ENCODE data around the gene ELOVL7.
"Not testable (repeated sequence)": the region's sequence is repeated elsewhere in the genome, so short reads cannot be mapped to it uniquely, and the experiment has no call there.

Gene ELOVL7

GRCh38 chr5:60727033-60727679 lies 116.9 kb downstream of the ELOVL7 start:
- TF ChIP-seq, protein P1, sequence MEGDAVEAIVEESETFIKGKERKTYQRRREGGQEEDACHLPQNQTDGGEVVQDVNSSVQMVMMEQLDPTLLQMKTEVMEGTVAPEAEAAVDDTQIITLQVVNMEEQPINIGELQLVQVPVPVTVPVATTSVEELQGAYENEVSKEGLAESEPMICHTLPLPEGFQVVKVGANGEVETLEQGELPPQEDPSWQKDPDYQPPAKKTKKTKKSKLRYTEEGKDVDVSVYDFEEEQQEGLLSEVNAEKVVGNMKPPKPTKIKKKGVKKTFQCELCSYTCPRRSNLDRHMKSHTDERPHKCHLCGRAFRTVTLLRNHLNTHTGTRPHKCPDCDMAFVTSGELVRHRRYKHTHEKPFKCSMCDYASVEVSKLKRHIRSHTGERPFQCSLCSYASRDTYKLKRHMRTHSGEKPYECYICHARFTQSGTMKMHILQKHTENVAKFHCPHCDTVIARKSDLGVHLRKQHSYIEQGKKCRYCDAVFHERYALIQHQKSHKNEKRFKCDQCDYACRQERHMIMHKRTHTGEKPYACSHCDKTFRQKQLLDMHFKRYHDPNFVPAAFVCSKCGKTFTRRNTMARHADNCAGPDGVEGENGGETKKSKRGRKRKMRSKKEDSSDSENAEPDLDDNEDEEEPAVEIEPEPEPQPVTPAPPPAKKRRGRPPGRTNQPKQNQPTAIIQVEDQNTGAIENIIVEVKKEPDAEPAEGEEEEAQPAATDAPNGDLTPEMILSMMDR (conservative IDR thresholded peaks at IDR 0.05; ENCODE audit: low read depth, low read length): no peak
- no peak for DNase-seq (ENCODE audit: low read depth)
- no peak overlapping the region for H3K4me3 ChIP-seq (ENCODE audit: low read length)

DNA sequence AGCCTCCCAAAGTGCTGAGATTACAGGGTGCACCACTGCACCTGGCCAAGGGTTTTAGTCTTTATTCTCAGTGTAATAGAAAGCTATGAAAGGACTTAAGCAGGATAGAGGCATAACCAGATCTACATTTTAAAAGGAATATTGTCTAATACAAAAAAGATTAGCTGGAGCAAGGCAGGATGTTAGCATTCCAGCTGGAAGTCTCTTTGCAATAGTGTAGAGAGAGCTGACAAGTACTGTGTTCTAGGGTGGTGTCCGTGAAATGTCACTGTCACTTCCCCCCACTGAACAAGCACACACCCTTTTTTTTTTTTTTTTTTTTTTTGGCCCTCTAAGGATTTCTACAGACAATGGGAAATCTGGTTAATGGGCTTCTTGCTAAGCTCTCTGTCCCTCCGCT lies 119.9 kb downstream of the ELOVL7 start:
- H3K4me3 ChIP-seq (ENCODE audit: low read length): no peak overlapping the region
- DNase-seq (ENCODE audit: low read depth): no peak
- TF ChIP-seq, protein P1 (conservative IDR thresholded peaks at IDR 0.05; ENCODE audit: low read depth, low read length): no peak

DNA sequence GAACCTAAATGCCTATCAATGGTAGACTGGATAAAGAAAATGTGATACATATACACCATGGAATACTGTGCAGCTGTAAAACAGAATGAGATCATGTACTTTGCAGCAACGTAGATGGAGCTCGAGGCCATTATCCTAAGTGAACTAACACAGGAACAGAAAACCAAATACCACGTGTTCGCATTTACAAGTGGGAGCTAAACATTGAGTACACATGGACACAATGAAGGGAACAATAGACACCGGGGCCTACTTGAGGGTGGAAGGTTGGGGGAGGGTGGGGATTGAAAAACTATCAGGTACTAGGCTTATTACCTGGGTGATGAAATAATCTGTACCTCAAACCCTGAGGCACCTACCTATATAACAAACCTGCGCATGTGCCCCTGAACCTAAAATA lies 121.7 kb downstream of the ELOVL7 start:
- TF ChIP-seq, protein P1 (conservative IDR thresholded peaks at IDR 0.05; ENCODE audit: low read depth, low read length): no peak
- no peak for DNase-seq (ENCODE audit: low read depth)
- no peak overlapping the region for H3K4me3 ChIP-seq (ENCODE audit: low read length)

- no peak for DNase-seq (ENCODE audit: low read depth)
- TF ChIP-seq, protein P1 (conservative IDR thresholded peaks at IDR 0.05; ENCODE audit: low read depth, low read length): no peak
- H3K4me3 ChIP-seq (ENCODE audit: low read length): no peak overlapping the region
Observed at GRCh38 chr5:60719329-60719728, 124.7 kb downstream of the ELOVL7 start.

- no peak overlapping the region for H3K4me3 ChIP-seq (ENCODE audit: low read length)
- no peak for DNase-seq (ENCODE audit: low read depth)
- TF ChIP-seq, protein P1 (conservative IDR thresholded peaks at IDR 0.05; ENCODE audit: low read depth, low read length): no peak
Observed at GRCh38 chr5:60718166-60718892, 125.7 kb downstream of the ELOVL7 start.

DNA sequence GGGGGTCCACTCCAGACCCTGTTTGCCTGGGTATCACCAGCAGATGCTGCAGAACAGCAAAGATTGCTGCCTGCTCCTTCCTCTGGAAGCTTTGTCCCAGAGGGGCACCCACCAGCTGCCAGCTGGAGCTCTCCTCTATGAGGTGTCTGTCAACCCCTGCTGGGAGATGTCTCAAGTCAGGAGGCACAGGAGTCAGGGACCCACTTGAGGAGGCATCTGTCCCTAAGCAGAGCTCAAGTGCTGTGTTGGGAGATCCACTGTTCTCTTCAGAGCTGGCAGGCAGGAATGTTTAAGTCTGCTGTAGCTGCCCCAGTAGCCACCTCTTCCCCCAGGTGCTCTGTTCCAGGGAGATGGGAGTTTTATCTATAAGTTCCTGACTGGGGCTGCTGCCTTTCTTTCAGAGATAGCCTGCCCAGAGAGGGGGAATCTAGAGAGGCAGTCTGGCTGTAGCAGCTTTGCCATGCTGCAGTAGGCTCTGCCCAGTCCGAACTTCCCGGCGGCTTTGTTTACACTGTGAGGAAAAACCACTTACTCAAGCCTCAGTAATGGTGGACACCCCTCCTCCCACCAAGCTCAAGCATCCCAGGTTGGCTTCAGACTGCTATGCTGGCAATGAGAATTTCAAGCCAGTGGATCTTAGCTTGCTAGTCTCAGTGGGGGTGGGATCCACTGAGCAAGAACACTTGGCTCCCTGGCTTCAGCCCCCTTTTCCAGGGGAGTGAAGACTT lies 128.7 kb downstream of the ELOVL7 start:
- not testable (repeated sequence) for DNase-seq (ENCODE audit: low read depth)

DNA sequence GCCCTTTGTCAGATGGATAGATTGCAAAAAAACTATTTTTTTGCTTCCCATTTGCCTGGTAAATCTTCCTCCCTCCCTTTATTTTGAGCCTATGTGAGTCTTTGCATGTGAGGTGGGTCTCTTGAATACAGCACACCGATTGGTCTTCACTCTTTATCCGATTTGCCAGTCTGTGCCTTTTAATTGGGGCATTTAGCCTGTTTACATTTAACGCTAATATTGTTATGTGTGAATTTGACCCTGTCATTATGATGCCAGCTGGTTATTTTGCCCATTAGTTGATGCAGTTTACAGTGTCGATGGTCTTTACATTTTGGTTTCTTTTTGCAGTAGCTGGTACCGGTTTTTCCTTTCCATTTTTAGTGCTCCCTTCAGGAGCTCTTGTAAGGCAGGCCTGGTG lies 131.1 kb downstream of the ELOVL7 start:
- TF ChIP-seq, protein P1 (conservative IDR thresholded peaks at IDR 0.05; ENCODE audit: low read depth, low read length): no peak
- DNase-seq (ENCODE audit: low read depth): no peak
- H3K4me3 ChIP-seq (ENCODE audit: low read length): no peak overlapping the region

More for the DNA sequence above, 128.7 kb downstream of the ELOVL7 start:
- H3K4me3 ChIP-seq (ENCODE audit: low read length): not testable (repeated sequence)

DNA sequence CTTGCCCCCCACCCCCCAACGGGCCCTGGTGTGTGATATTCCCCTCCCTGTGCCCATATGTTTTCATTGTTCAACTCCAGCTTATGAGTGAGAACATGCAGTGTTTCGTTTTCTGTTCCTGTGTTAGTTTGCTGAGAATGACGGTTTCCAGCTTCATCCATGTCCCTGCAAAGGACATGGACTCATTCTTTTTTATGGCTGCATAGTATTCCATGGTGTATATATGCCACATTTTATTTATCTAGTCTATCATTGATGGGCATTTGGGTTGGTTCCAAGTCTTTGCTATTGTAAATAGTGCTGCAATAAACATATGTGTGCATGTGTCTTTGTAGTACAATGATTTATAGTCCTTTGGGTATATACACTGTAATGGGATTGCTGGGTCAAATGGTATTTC lies 132.2 kb downstream of the ELOVL7 start:
- H3K4me3 ChIP-seq (ENCODE audit: low read length); DNase-seq (ENCODE audit: low read depth): not testable (repeated sequence)

Data from retinal pigment epithelial cell (primary cell).